ENCODE results near the gene TPRN. TPM values are rescaled to one million over a fixed set of nuclear protein-coding genes. Genes with fewer than 3 reads are reported as not detected.
"Not testable (repeated sequence)": the region's sequence is repeated elsewhere in the genome, so short reads cannot be mapped to it uniquely, and the experiment has no call there.

The TPRN gene
- total RNA-seq, 1 experiment from 2014 or later, result 37.7 TPM

GRCh38 chr9:137244486-137245449, 44.2 kb upstream of the TPRN start:
- no TSS peak for BruUV-seq (replicated peaks)
- H3K4me1 Mint-ChIP-seq (ENCODE audit: low read depth, unreplicated experiment), result peaks cover 7% of the 10 kb centered on the region
- no peaks in the 10 kb centered on the region for H3K9me3 ChIP-seq
- peaks cover 2% of the 10 kb centered on the region; the same call in 1 of the 2 replicates for H3K36me3 ChIP-seq (ENCODE audit: control insufficient read depth, insufficient read depth, low read length)
- intact Hi-C loops (cut with micrococcal nuclease; ENCODE audit: unreplicated experiment), result loop anchor here (5.0 to 10.0 kb wide), 2 partner anchors 48 to 450 kb away; partner anchors contain the start of genes CCDC183 and TMEM141
- H3K27me3 ChIP-seq (replicated peaks; ENCODE audit: control insufficient read depth, insufficient read depth, low read length), result no peaks in the 10 kb centered on the region
- H3K27ac Mint-ChIP-seq (ENCODE audit: unreplicated experiment), result peak overlapping the region; percentile 95
- H3K4me3 Mint-ChIP-seq (ENCODE audit: unreplicated experiment), result peak overlapping the region; percentile 80
- peaks cover 68% of the 10 kb centered on the region for H3K36me3 Mint-ChIP-seq (ENCODE audit: insufficient read depth, unreplicated experiment)
- ChIA-PET POLR2A (interaction anchor here (0.6 to 0.7 kb wide), 3 partner anchors 158 to 307 kb away, joined by 3 read pairs; partner anchors contain the start of gene MRPL41), CTCF (no interaction called here)
- no peaks in the 10 kb centered on the region for H3K9me3 Mint-ChIP-seq (ENCODE audit: unreplicated experiment)
- peaks cover 16% of the 10 kb centered on the region for H3K4me1 ChIP-seq
- peaks cover 3% of the 10 kb centered on the region for H3K27me3 Mint-ChIP-seq (ENCODE audit: insufficient read depth, unreplicated experiment)
- TF ChIP-seq CTCF (IDR thresholded peaks at IDR 0.05; ENCODE audit: insufficient read depth in 1 of 2, low read depth in 1 of 2, low read length in 1 of 2, severe bottlenecking in 1 of 2, unreplicated experiment in 1 of 2), result no peak
- no peak overlapping the region for H3K4me3 ChIP-seq (ENCODE audit: low read depth, low read length)
- DNase-seq, result no peak

- Histone ChIP-seq H3K4me1 (peaks cover 16% of the 10 kb centered on the region), H3K36me3 (ENCODE audit: control insufficient read depth, insufficient read depth, low read length) (peaks cover 2% of the 10 kb centered on the region; the same call in 1 of the 2 replicates), H3K4me3 (ENCODE audit: low read depth, low read length) (no peak overlapping the region), H3K27me3 (replicated peaks; ENCODE audit: control insufficient read depth, insufficient read depth, low read length) (no peaks in the 10 kb centered on the region), H3K9me3 (no peaks in the 10 kb centered on the region)
- TF ChIP-seq CTCF (IDR thresholded peaks at IDR 0.05; ENCODE audit: insufficient read depth in 1 of 2, low read depth in 1 of 2, low read length in 1 of 2, severe bottlenecking in 1 of 2, unreplicated experiment in 1 of 2), result no peak
- POLR2A ChIA-PET, result interaction anchor here (0.6 kb wide), 1 partner anchor 173 kb away, joined by 3 read pairs; no protein-coding TSS in a partner anchor
- no peak for DNase-seq
- Mint-ChIP-seq H3K36me3 (ENCODE audit: insufficient read depth, unreplicated experiment) (peaks cover 68% of the 10 kb centered on the region), H3K4me3 (ENCODE audit: unreplicated experiment) (peak overlapping the region; percentile 80), H3K27me3 (ENCODE audit: insufficient read depth, unreplicated experiment) (peaks cover 3% of the 10 kb centered on the region), H3K4me1 (ENCODE audit: low read depth, unreplicated experiment) (peaks cover 7% of the 10 kb centered on the region), H3K9me3 (ENCODE audit: unreplicated experiment) (no peaks in the 10 kb centered on the region), H3K27ac (ENCODE audit: unreplicated experiment) (peak overlapping the region; percentile 95)
- no TSS peak for BruUV-seq (replicated peaks)
- intact Hi-C loops (cut with micrococcal nuclease; ENCODE audit: unreplicated experiment), result loop anchor here (5.0 to 10.0 kb wide), 2 partner anchors 48 to 449 kb away; partner anchors contain the start of genes CCDC183 and TMEM141
- CTCF ChIA-PET, result interaction anchor here (0.6 kb wide), 1 partner anchor 482 kb away, joined by 3 read pairs; no protein-coding TSS in a partner anchor
Measured at GRCh38 chr9:137243626-137244485, 43.3 kb upstream of the TPRN start.

- H3K27me3 ChIP-seq (replicated peaks; ENCODE audit: control insufficient read depth, insufficient read depth, low read length); H3K36me3 ChIP-seq (ENCODE audit: control insufficient read depth, insufficient read depth, low read length); H3K4me3 ChIP-seq (ENCODE audit: low read depth, low read length); H3K27me3 Mint-ChIP-seq (ENCODE audit: insufficient read depth, unreplicated experiment); CTCF ChIA-PET; H3K9me3 ChIP-seq; H3K4me1 Mint-ChIP-seq (ENCODE audit: low read depth, unreplicated experiment); H3K9me3 Mint-ChIP-seq (ENCODE audit: unreplicated experiment); DNase-seq; POLR2A ChIA-PET: not testable (repeated sequence)
- BruUV-seq (replicated peaks), result TSS peak; percentile 67
- H3K4me1 ChIP-seq, result peaks cover 16% of the 10 kb centered on the region
- peak overlapping the region; percentile 80 for H3K4me3 Mint-ChIP-seq (ENCODE audit: unreplicated experiment)
- peaks cover 68% of the 10 kb centered on the region for H3K36me3 Mint-ChIP-seq (ENCODE audit: insufficient read depth, unreplicated experiment)
- intact Hi-C loops (cut with micrococcal nuclease; ENCODE audit: unreplicated experiment), result loop anchor here (5.0 to 10.0 kb wide), 2 partner anchors 49 to 448 kb away; partner anchors contain the start of genes CCDC183 and TMEM141
- peak overlapping the region; percentile 95 for H3K27ac Mint-ChIP-seq (ENCODE audit: unreplicated experiment)
Measured at GRCh38 chr9:137243266-137243625, 42.7 kb upstream of the TPRN start.
